GOT3 (cell line): ENCODE data around the gene ARPC5.

Experiments
- DNase-seq: peaks from one replicate; lab custom pipeline; 2025; ENCODE audit warnings: mixed read lengths; lab: John Stamatoyannopoulos, UW

The ARPC5 gene

DNA sequence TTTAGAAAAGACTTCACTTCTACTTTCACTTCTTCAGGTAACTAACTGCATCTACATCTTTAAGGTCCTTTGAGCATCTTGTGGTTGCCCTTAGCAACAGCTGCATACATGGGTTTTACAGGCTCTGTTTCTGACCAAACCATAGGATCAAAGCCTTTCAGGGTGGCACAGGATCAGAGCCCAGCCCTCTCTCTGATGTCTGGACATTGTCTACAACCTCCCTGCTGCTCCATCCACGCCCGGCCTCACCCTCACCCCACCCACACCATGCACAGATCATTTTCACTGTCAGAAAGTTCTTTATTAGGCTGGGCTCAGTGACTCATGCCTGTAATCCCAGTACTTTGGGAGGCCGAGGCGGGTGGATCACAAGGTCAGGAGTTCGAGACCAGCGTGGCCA, 50.5 kb downstream of the ARPC5 start:
- DNase-seq, result no peak

DNA sequence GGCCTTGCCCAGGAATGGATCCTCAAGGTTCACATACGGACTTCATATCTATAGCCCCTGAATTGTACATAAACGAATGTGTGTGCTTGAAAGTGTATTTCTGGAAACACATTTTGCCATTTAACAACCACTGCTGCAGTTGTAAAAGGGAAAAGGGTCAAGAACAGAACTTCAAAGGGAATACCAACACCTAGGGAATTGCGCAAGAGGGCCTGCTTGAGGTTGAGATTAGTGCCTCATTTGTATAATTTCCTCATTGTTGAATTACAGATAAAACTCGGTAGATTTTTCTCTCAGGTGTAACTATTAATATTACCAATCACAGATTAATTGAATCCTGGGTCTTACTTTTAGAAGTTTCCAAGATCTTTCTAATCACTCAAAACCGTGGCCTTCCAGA, 51.4 kb downstream of the ARPC5 start:
- DNase-seq, result no peak

DNA sequence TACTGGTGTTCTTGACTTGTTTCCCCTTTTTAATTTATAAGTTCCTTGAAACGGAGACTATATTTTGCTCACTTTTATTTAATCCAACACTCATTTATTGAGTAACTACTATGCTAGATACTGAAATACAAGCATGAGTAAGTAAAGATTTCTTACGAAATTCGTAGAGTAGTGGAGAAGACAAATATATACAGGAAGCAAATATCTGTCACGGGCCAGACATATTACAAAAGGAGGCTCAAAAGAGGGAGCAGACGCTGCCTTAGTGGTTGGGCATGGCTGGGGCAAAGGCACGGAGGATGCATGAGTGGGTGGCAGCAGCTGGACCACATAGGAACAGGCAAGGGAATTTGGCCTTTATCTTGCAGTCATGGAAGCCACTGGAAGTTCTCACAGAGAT, 52.1 kb downstream of the ARPC5 start:
- DNase-seq, result no peak

DNA sequence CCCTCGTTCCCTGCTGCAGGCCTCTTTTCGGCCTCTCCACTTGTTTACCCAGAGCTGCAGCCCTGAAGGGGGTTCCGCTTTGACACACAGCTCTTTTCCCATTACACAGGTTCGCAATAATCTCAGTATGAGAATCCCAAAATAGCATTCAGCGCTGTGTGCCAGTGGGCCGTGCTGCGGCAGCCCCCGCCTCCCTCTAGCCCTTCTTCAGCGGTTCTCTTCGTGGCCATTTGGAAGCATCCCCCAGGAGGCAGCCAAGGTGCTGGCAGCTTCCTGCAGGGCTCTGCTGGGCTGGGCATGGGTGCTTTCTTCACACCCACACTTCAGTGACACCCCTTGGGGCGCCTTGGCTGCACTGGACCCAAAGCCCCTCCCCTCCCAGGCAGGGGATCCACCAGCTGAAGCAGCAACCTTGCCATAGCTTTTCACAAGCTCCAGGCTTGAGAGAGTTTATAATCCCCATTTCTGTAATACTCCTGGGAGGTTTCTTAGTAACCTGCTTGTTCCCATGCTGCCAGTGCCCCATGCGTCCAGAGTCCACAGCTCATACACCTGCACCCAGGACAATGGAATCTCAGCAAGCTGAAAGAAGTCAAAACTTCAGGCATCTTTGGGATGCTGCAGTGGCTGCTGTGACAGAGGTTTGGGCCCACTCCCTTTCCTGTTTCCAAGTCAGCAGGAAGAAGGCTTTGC, 53.4 kb downstream of the ARPC5 start:
- no peak for DNase-seq

DNA sequence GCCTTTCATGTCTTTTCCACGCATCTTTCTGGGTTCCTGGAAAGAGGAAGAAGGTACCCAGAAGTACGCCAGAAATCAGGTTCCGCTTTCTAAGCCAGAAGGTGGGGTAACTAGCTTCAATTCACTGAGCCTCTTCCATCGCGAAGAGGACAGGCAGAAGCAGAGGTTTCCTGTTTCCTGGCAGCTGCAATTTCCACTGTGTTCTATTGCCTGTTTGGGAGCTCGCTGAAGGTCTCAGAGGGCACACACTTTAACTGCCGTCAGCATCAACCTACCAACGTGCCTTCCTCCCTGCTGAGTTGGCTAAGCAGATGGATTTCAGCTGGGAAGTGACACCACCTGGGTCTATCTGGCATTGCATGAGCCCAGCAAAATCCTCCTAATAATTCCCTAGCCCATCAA, 55.3 kb downstream of the ARPC5 start:
- DNase-seq, result no peak

DNA sequence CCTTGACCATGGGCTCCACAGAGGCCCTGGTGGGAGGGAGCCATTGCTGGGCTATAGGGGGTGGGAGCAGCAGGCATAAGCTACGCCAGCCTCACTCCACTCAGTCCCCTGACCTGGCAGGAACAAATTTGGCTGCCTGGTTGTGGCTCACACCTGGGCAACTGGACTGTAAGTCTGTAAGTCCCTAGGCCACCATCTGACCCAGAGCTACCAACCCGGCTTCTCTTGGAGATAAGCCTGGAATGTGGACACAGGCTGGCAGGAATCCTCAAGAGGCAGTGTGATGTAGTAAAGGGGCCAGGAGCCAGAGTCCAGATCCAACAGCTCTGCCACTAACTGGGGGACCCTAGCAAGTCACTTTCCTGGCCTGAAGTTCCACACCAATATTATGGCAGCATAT, 56.7 kb downstream of the ARPC5 start:
- DNase-seq, result no peak

DNA sequence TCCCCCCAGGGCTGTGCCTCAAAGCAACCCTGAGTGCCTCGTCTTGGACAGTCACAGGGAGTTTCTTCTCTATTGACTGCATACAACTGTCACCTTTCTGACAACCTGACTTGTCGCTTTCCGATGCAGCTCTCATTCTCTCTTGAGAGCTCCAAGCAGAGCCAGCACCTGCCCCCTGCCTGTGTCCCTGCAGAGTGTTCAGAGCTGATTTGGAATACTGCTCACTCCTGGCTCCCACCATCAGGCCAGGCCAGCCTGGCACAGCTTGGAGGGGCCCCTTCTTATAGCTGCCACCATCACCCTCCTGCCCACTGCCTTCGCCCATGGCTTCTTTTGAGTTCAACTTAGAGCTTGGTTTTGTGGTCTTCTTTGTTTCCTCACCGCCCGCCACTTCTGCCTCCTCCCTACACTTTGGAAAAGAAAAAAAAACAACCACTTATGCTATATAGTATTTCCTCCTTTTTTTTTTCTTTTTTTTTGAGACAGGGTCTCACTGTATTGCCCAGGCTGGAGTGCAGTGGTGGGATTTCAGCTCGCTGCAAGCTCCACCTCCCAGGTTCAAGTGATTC, 57.6 kb downstream of the ARPC5 start:
- no peak for DNase-seq

DNA sequence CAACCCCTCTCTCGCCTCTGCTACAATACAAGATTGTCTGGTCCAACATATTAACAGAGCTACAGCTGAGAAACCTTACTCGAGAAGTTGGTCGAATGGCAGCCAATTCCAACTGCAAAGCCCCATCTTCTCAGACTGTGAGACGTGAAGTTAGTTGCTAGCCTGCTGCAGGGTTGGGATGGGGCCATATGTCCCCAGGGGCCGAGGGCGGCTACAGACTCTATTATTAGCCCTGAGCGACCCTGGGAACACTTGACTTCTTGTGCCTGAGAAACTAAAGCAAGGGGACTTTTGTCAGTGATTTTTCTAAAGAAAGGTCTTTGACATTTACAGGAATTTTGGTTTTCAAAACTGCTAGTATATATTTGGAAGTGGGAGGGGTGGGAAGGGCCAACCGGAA, 59.0 kb downstream of the ARPC5 start:
- DNase-seq, result no peak

DNA sequence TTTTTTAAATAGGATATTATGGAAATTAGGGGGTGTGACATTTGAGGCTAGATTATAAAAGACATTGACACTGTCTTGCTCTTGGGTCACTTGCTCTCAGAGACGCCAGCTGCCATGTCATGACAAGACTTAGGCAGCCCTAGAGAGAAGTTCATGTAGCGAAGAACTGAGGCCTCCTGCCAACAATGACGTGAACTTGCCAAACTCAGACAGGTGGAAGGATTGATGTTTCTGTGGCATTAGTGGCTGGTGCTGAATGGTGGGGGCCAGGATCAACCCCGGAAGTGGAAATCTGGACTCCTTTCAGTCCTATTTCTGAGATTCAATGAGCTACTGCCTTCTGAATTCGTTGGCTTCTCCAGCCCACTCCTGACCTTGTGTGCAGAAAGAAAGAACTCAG, 60.0 kb downstream of the ARPC5 start:
- no peak for DNase-seq

DNA sequence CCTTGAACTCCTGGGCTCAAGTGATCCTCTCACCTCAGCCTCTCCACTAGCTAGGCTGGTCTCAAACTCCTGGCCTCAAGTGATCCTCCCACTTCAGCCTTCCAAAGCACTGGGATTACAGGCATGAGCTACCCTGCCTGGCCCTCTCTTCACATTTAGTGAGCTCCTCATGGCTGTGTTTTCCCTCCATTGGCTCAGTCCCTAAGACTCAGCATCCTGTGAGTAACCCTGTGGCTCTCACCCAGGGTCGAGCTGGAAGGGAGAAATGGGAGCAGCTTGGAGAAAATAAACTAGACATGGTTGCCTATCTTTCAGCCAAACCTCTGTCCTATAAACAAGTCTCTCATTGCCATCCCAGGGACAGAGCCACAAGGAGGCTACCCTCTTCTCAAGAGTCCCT, 62.9 kb downstream of the ARPC5 start:
- no peak for DNase-seq

DNA sequence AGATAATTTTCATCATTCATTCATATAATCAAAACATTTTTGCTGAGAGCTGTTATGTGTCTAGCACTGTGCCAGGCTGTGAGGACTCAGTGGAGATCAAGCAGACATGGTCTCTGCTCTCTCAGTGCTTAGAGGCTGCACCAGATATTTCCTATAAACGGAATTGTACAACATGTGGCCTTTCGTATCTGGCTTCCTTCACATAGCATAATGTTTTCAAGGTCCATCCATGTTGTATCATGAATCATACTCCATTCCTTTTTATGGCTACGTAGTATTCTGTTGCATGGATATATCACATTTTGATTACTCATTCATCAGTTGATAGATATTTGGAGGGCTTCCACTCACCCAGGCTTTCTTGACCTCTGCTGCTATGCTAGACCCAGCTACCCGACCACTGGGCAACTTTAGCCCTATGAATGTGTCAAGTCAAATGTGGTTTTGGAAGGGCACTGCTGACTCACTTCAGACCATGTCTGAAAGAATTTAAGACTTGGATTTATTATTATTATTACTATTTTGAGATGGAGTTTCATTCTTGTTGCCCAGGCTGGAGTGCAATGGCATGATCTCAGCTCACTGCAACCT, 63.8 kb downstream of the ARPC5 start:
- DNase-seq, result no peak
